COLO668 (cell line): ENCODE measurements around the gene XRCC6.
A peak's percentile ranks its signal among the peaks of the same experiment; 100 is the strongest.
"Not testable (repeated sequence)": the region's sequence is repeated elsewhere in the genome, so short reads cannot be mapped to it uniquely, and the experiment has no call there.

Source experiments
- DNase-seq: peaks from one replicate; lab custom pipeline; 2025; ENCODE audit not compliant: unreplicated experiment; lab: John Stamatoyannopoulos, UW

Gene XRCC6

GRCh38 chr22:41683052-41683451 is 62.0 kb downstream of the XRCC6 start:
- no peak for DNase-seq

DNA sequence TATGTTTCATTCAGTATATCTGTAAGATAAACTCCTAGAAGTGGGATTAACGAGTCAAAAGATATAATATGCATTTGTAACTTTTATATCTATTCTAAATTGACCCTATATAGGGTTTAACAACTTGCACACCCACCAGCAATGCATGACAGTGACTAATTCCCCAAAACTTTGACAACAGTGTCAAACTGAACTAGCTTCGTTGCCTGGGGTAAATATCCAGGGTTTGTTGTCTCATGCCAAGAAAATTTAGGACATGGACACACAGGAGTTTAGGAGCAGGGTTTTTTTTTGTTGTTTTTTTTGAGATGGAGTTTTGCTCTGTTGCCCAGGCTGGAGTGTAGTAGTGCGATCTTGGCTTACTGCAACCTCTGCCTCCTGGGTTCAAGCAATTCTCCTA is 62.5 kb downstream of the XRCC6 start:
- no peak for DNase-seq

DNA sequence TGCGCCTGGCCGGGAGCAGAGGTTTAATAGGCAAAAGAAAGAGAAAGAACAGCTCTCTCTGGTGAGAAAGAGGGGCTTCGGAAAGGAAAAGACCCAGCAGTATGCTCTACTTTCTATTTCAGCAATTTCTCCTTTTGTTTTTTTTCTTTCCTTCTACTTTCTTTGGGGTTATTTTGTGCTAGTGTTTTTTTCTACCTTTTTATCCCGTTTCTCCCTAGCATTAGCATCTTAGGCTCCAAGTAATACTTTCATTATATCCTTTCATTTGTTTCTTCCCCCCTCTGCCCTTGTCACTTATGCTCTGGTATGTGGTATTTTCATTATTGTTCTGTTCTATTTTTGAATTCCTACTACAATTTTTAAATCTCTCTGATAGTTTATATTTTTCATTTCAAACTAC is 63.1 kb downstream of the XRCC6 start:
- DNase-seq, result no peak

- DNase-seq, result not testable (repeated sequence)
These were observed 65.8 kb downstream of the XRCC6 start for GRCh38 chr22:41686890-41687289.

DNA sequence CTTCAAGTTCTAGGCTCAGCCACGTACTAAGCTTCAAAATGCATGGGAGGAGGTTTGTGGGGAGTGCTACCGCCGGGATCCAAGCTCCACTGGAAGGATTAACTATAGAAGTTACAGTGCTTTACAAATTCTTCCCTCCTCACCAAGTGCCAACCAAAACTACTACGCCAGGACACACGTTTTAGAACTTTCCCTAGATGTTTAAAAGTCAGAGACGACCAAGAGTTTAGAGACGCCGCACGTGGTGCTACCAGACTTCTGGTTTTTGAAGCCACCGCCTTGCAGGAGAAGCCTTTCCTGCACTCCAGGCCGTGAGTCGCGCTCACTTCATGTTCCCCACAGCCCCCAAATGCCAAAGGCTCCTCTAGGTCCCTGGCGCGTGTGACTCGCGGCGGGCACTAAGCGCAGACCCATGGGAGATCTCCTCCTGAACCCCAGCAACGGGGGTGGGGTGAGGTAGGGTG is 66.8 kb downstream of the XRCC6 start:
- peak; percentile 38 for DNase-seq

DNA sequence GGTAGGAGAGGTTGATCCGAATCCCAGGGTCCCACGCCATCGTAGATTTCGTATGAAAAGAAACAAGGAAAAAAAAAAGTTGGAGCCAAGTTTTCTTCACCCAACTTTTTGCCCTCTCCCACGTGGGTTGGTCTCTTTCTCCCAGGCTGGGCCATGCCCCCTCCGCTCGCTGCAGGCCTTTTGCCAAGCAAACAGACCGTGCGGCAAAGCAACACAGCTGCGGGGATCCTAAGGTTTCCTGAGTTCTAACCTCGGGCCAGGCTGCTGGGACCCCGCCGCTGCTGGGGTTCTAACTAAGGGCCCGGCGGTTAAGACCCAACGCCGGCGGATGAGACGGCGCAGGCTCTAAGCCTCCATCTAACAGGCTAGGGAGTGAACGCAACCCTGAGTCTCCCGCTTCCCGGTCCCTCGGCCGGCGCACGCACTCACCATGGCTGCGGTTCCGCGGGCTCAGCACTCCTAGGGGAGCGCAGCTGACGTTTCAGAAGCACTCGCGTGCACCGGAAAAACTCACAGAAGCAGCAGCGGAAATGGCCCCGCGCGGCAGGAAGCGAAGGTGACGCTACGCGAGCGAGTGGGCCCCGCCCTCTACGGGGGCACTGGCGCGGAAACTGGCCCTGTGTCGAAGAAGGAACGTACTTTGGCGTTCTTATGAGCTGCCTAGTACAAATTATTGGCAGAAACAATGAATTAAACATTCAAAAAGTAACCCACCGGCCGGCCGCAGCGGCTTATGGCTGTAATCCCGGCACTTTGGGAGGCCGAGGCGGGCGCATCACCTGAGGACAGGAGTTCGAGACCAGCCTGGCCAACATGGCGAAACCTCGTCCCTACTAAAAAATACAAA is 67.5 kb downstream of the XRCC6 start, which contains the start of gene SNU13:
TSS of gene SNU13 (minus strand) at position 503 of the 847 bp plus-strand sequence. CDS start at position 432, 71 bp downstream.
- peak; percentile 95 for DNase-seq

- no peak for DNase-seq
These were observed 69.4 kb downstream of the XRCC6 start for GRCh38 chr22:41690476-41690875.

GRCh38 chr22:41695211-41695610 is 74.1 kb downstream of the XRCC6 start:
- no peak for DNase-seq

DNA sequence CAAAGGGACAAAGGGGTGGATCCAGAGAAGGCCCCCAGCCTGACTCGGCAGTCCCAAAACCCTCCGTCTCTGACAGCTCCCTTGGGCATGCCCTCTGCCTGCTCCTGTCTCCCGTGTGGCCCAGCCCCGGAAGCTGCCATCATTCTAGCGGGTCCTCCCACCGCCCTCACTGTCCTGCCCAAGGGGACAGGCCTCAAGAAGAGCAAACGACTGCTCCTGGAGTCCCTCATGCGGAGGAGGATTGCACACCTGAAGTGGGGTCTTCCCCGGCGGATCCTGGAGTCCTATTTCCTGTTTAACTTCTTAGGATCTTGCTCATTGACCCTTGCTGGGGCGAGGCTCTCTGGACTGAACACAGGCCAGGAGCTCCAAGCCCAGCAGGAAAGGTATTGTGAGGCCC is 75.6 kb downstream of the XRCC6 start:
- no peak for DNase-seq

GRCh38 chr22:41697126-41697775 is 76.2 kb downstream of the XRCC6 start:
- peak; percentile 90 for DNase-seq

DNA sequence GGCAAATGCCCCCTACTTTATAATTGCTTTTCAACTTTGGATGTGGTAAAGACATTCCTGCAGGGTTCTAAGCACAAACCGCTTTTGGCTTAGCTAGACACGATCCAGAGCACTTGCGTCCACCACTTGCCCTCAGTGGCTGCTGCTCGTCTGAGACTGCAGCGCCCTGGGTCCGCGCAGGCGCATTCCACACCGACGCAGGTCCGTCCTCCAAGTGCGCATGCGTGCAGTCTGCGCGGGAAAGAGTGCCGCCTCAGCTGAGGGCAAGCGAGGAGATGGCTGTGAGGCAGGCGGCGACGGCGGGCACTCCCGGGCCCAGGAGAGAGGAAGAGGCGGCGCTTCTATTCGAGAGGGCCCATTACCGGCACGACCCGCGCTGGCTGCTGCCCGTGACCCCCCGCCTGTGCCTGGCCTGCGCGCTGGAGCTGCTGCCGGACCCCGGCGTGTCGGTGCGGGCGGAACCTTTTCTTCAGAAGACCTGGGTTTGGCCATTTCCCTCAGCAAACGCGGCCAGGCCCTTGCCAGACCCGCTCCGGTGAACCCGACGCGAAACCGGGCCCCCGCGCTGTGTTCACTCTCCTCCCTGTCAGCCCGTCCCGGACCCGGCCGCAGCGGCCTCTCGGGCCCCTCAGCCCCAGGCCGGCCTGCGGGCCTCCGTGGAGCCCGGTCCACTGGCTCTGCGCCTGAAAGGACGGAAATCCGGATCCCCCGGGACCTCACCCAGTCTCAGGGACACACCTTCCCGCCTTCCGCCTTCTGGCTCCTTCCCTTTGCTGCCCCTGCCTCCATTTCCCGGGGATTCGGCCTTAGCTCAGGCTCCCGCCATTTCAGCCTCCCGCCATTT is 78.4 kb downstream of the XRCC6 start, which contains the start of gene MEI1:
TSS of gene MEI1 (plus strand) at position 240 of the 844 bp plus-strand sequence. CDS start at position 276, 36 bp downstream.
- DNase-seq, result peak; percentile 18

DNA sequence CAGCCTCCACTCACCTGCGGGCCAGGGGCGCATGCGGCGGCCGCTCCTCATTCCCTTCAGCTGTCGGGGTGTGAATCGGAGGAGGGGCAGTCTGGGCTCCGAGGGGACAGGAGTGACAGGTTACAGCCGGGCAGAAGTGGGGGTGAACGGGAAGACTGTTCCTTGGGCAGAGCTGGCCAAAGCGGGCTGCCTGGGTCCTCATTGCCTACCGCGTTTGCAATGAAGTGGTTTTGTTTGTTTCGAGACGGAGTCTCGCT is 78.9 kb downstream of the XRCC6 start:
- DNase-seq, result no peak

DNA sequence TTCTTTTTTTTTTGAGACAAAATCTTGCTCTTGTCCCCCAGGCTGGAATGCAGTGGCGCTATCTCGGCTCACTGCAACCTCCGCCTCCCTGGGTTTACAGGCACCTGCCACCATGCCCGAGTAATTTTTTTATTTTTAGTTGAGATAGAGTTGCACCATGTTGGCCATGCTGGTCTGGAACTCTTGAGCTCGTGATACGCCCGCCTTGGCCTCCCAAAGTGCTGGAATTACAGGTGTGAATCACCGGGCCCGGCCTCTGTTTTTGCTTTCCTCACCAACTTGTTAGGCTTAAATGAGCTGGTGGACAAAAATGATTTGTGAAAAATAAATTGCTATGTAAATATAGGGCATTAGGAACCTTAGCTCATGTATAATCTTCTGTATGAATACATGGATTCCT is 81.7 kb downstream of the XRCC6 start:
- DNase-seq, result no peak

DNA sequence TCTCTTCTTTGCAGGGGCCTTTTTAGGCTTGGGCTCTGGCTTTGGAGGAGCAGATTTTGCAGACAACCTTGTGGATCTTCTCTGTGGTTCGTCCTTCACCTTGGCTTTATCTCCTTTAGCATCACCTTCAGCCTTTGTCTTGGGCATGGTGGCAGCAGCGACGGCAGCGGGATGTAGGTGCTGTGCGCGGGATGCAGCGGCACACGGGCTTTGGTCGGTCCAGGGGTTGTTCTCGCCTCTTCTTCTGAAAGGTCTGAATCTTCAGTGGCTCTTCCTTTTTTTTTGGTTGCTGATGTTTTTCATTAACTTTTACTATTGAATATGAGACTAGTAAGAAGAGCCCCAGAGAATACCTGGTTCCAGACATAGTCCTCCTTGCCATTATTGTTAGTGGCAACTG is 88.2 kb downstream of the XRCC6 start:
- no peak for DNase-seq

- DNase-seq, result no peak
These were observed 91.9 kb downstream of the XRCC6 start for GRCh38 chr22:41713004-41713403.
